HCT116 (cell line): ENCODE results near the gene FRMPD3. TPM values are rescaled to one million over a fixed set of nuclear protein-coding genes. Genes with fewer than 3 reads are reported as not detected.

Source experiments
- ATAC-seq: fragments of 200-7000 bp; cut with Tn5 transposase; 2 replicates; pipeline ENCODE4 v1.9.1; 2020; ENCODE audit warnings: mild to moderate bottlenecking, moderate library complexity
- BruUV-seq: library from RNA; stranded (reverse); fragments of 400-500 nt; replicated peaks from 2 replicates; lab custom pipeline; 2021; lab: Mats Ljungman, UMichigan
- CTCF ChIA-PET: fragments of 300-600 bp; sonication (Branson Sonifier 250); formaldehyde crosslinking; loops from one replicate; lab custom pipeline; 2021; ENCODE audit warnings: antibody characterized with exemption; lab: Charles Lee
- POLR2A ChIA-PET: fragments of 300-600, 350-600 bp; sonication (Branson Sonifier 250); formaldehyde crosslinking; loops from one replicate; lab custom pipeline; 2021; ENCODE audit warnings: antibody characterized with exemption; lab: Charles Lee
- RAD21 ChIA-PET, 2 experiments: fragments of 300-600 bp; sonication (Branson Sonifier 250); formaldehyde crosslinking; loops; one replicate each; lab custom pipeline; 2023; ENCODE audit warnings: low total read pairs in 2 of 2; ENCODE audit not compliant: uncharacterized antibody in 2 of 2, unreplicated experiment in 2 of 2, low non-redundant PET in 1 of 2; lab: Charles Lee
- DNase-seq: peaks from one replicate; pipeline ENCODE4 v3.0.0-alpha.2; 2010; ENCODE audit warnings: low read depth, low spot score
- H2AFZ ChIP-seq: fragments of 200-600 bp; shearing (Covaris generic), sonication (generic); 2 replicates; pipeline ENCODE4 v1.6.1; 2017; ENCODE audit warnings: low read depth, mixed run types, mixed read lengths, antibody characterized with exemption, low read length; ENCODE audit not compliant: poor library complexity, severe bottlenecking
- H3K27ac ChIP-seq: 2 replicates; pipeline ENCODE4 v1.5.1; 2012; ENCODE audit warnings: low read depth, low read length
- H3K27me3 ChIP-seq: fragments of 200-600 bp; sonication (generic); 2 replicates; pipeline ENCODE4 v1.6.1; 2016; ENCODE audit warnings: mixed run types, low read length, mixed read lengths; ENCODE audit not compliant: insufficient read depth
- H3K36me3 ChIP-seq, 2 experiments: fragments of 200-500 bp in 1 of 2; fragments of 200-600 bp in 1 of 2; sonication (Bioruptor generic) in 1 of 2; sonication (generic) in 1 of 2; 2 replicates each; pipeline versions ENCODE4 v1.5.1 to v1.6.1; 2014 to 2016; ENCODE audit warnings: low read length in 2 of 2, inconsistent platforms in 1 of 2, mixed read lengths in 1 of 2, mixed run types in 1 of 2; ENCODE audit not compliant: insufficient read depth in 2 of 2, control insufficient read depth in 1 of 2
- H3K4me1 ChIP-seq, 2 experiments: fragments of 200-600 bp in 1 of 2; sonication (generic) in 1 of 2; 2 replicates each; pipeline versions ENCODE4 v1.5.1 to v1.6.1; 2012 to 2017; ENCODE audit warnings: low read length in 2 of 2, inconsistent platforms in 1 of 2, mild to moderate bottlenecking in 1 of 2, mixed read lengths in 1 of 2, mixed run types in 1 of 2, moderate library complexity in 1 of 2; ENCODE audit not compliant: insufficient read depth in 2 of 2, control insufficient read depth in 1 of 2
- H3K4me2 ChIP-seq: fragments of 200-600 bp; sonication (generic); 2 replicates; pipeline ENCODE4 v1.6.1; 2017; ENCODE audit warnings: mixed run types, low read length, mixed read lengths
- H3K4me3 ChIP-seq, 2 experiments: fragments of 200-600 bp in 1 of 2; sonication (generic) in 1 of 2; replicated peaks in 1 of 2; 2 replicates each; pipeline ENCODE4 v1.5.1; 2011 to 2016; ENCODE audit warnings: low read length in 2 of 2, control low read depth in 1 of 2, low read depth in 1 of 2, mild to moderate bottlenecking in 1 of 2, mixed read lengths in 1 of 2, mixed run types in 1 of 2
- H3K79me2 ChIP-seq: fragments of 200-600 bp; sonication (generic); 2 replicates; pipeline ENCODE4 v1.6.1; 2017; ENCODE audit warnings: mild to moderate bottlenecking, mixed run types, low read length, moderate library complexity, mixed read lengths; ENCODE audit not compliant: insufficient read depth
- H3K9ac ChIP-seq: fragments of 200-600 bp; sonication (generic); 2 replicates; pipeline ENCODE4 v1.6.1; 2016; ENCODE audit warnings: low read length, mixed read lengths
- H3K9me2 ChIP-seq: fragments of 200-600 bp; sonication (generic), shearing (Covaris generic); 2 replicates; pipeline ENCODE4 v1.6.1; 2017; ENCODE audit warnings: mixed run types, mild to moderate bottlenecking, moderate library complexity; ENCODE audit not compliant: insufficient read depth
- H3K9me3 ChIP-seq, 2 experiments: fragments of 200-500 bp in 1 of 2; fragments of 200-600 bp in 1 of 2; sonication (Bioruptor generic) in 1 of 2; sonication (generic) in 1 of 2; 2 replicates each; pipeline ENCODE4 v1.6.1; 2014 to 2017; ENCODE audit warnings: low read length in 2 of 2, mixed read lengths in 2 of 2, inconsistent platforms in 1 of 2, low read depth in 1 of 2, mild to moderate bottlenecking in 1 of 2, mixed run types in 1 of 2, moderate library complexity in 1 of 2; ENCODE audit not compliant: control insufficient read depth in 1 of 2, insufficient read depth in 1 of 2
- H4K20me1 ChIP-seq: fragments of 200-600 bp; sonication (generic), shearing (Covaris generic); 2 replicates; pipeline ENCODE4 v1.6.1; 2017; ENCODE audit warnings: mixed run types, mild to moderate bottlenecking, moderate library complexity; ENCODE audit not compliant: insufficient read depth
- CBX3 ChIP-seq: IDR thresholded peaks from 2 replicates; pipeline ENCODE4 v1.6.1; 2012; ENCODE audit warnings: low read depth
- CTCF ChIP-seq, 3 experiments: fragments of 200-600 bp in 1 of 3; sonication (generic) in 1 of 3; IDR thresholded peaks in 2 of 3; conservative IDR thresholded peaks in 1 of 3; 2 replicates each; pipeline ENCODE4 v1.5.1; 2012 to 2017; ENCODE audit warnings: low read depth in 2 of 3, low read length in 2 of 3, antibody characterized with exemption in 1 of 3, borderline replicate concordance in 1 of 3, control low read depth in 1 of 3, mild to moderate bottlenecking in 1 of 3, mixed read lengths in 1 of 3, mixed run types in 1 of 3, moderate library complexity in 1 of 3; ENCODE audit not compliant: insufficient read depth in 1 of 3
- EGR1 ChIP-seq: IDR thresholded peaks from 2 replicates; pipeline ENCODE4 v1.6.1; 2012; ENCODE audit warnings: low read depth
- EZH2 ChIP-seq: fragments of 200-600 bp; sonication (generic); IDR thresholded peaks from 2 replicates; pipeline ENCODE4 v1.6.1; 2017; ENCODE audit warnings: antibody characterized with exemption, mixed run types
- EZH2phosphoT487 ChIP-seq: fragments of 200-600 bp; IDR thresholded peaks from 2 replicates; pipeline ENCODE4 v1.6.1; 2018; ENCODE audit warnings: antibody characterized with exemption, borderline replicate concordance
- JUND ChIP-seq: IDR thresholded peaks from 2 replicates; pipeline ENCODE4 v1.6.1; 2012
- SIN3A ChIP-seq: IDR thresholded peaks from 2 replicates; pipeline ENCODE4 v1.6.1; 2012; ENCODE audit warnings: low read depth
- SP1 ChIP-seq: IDR thresholded peaks from 2 replicates; pipeline ENCODE4 v1.6.1; 2012; ENCODE audit warnings: low read depth
- SRF ChIP-seq: IDR thresholded peaks from 2 replicates; pipeline ENCODE4 v1.6.1; 2012; ENCODE audit warnings: low read depth
- TCF7L2 ChIP-seq: IDR thresholded peaks from 2 replicates; pipeline ENCODE4 v1.7.0; 2011; ENCODE audit warnings: borderline replicate concordance, inconsistent platforms; ENCODE audit not compliant: insufficient read depth, insufficient read length; ENCODE audit errors: extremely low read depth
- YY1 ChIP-seq: IDR thresholded peaks from 2 replicates; pipeline ENCODE4 v1.6.1; 2011; ENCODE audit warnings: low read length, low read depth, moderate library complexity, mild to moderate bottlenecking; ENCODE audit not compliant: insufficient replicate concordance; ENCODE audit errors: extremely low read depth
- ZFX ChIP-seq: fragments of 450-650 bp; IDR thresholded peaks from 2 replicates; pipeline ENCODE4 v1.6.1; 2017
- ZNF274 ChIP-seq: fragments of 200-500 bp; sonication (Bioruptor generic); IDR thresholded peaks from 2 replicates; pipeline ENCODE4 v1.6.1; 2014; ENCODE audit warnings: mild to moderate bottlenecking, low read depth, low read length, inconsistent platforms
- intact Hi-C: fragments of 100-400 bp; cut with micrococcal nuclease; formaldehyde crosslinking; loops from 2 replicates; pipeline ENCODE4 v1.10.0; 2022
- total RNA-seq: library from RNA; stranded (reverse); gene quantifications from one replicate; pipeline ENCODE4 v1.2.1, GENCODE V29; 2021; ENCODE audit not compliant: unreplicated experiment

Gene FRMPD3
- total RNA-seq, 1 experiment from 2014 or later: 0.42 TPM

GRCh38 chrX:107442914-107443527 is 6.4 kb upstream of the FRMPD3 start:
- Histone ChIP-seq H3K9ac (no peak overlapping the region), H3K9me2 (no peaks in the 10 kb centered on the region), H4K20me1 (no peaks in the 10 kb centered on the region), H3K4me1 (peaks cover 3 to 6% of the 10 kb centered on the region in 2 experiments; a peak in 2 of 4 replicates), H3K27ac (no peak overlapping the region), H3K27me3 (no peaks in the 10 kb centered on the region), H3K9me3 (no peaks in the 10 kb centered on the region), H2AFZ (no peak overlapping the region), H3K36me3 (no peaks in the 10 kb centered on the region), H3K79me2 (no peaks in the 10 kb centered on the region), H3K4me2 (no peak overlapping the region), H3K4me3 (no peak overlapping the region)
- intact Hi-C loops: no loop called here
- no TSS peak for BruUV-seq
- ATAC-seq (no peak), DNase-seq (no peak)
- CTCF ChIA-PET: no interaction called here
- RAD21 ChIA-PET: no interaction called here
- POLR2A ChIA-PET: no interaction called here
- TF ChIP-seq SP1 (no peak), ZFX (no peak), SIN3A (no peak), ZNF274 (no peak), TCF7L2 (no peak), EGR1 (no peak)
- TF ChIP-seq, all 23 proteins: peak for 0

- no TSS peak for BruUV-seq
- TF ChIP-seq EZH2phosphoT487 (no peak), CTCF (IDR thresholded peaks at IDR 0.05 in 2 of 3, conservative IDR thresholded peaks at IDR 0.05 in 1 of 3; ENCODE audit: borderline replicate concordance in 1 of 3, insufficient read depth in 1 of 3, low read depth in 2 of 3, low read length in 2 of 3) (no peak), CBX3 (no peak), SP1 (no peak), EZH2 (no peak), ZNF274 (no peak), YY1 (no peak), SRF (no peak), EGR1 (no peak), JUND (no peak), TCF7L2 (no peak)
- TF ChIP-seq, all 23 proteins: peak for 0
- Histone ChIP-seq H3K9ac (no peak overlapping the region), H3K27me3 (no peaks in the 10 kb centered on the region), H2AFZ (no peak overlapping the region), H3K9me2 (no peaks in the 10 kb centered on the region), H3K9me3 (no peaks in the 10 kb centered on the region), H3K4me1 (peaks cover 3 to 10% of the 10 kb centered on the region in 2 experiments; a peak in 2 of 4 replicates), H4K20me1 (no peaks in the 10 kb centered on the region), H3K36me3 (no peaks in the 10 kb centered on the region), H3K4me2 (no peak overlapping the region), H3K4me3 (no peak overlapping the region), H3K79me2 (no peaks in the 10 kb centered on the region), H3K27ac (no peak overlapping the region)
- DNase-seq: no peak
- intact Hi-C loops: no loop called here
- CTCF ChIA-PET: no interaction called here
- no peak for ATAC-seq
- RAD21 ChIA-PET: no interaction called here
- POLR2A ChIA-PET: no interaction called here
These were observed 4.3 kb upstream of the FRMPD3 start for GRCh38 chrX:107445146-107445545.
